GM19035 (cell line): ENCODE measurements around the gene FOXS1.
"Not testable (repeated sequence)": the region's sequence is repeated elsewhere in the genome, so short reads cannot be mapped to it uniquely, and the experiment has no call there.

Experiments used
- ATAC-seq: cut with Tn5 transposase; IDR thresholded peaks from one replicate; pipeline ENCODE4 v1.9.1; 2021; ENCODE audit not compliant: unreplicated experiment

FOXS1 gene

DNA sequence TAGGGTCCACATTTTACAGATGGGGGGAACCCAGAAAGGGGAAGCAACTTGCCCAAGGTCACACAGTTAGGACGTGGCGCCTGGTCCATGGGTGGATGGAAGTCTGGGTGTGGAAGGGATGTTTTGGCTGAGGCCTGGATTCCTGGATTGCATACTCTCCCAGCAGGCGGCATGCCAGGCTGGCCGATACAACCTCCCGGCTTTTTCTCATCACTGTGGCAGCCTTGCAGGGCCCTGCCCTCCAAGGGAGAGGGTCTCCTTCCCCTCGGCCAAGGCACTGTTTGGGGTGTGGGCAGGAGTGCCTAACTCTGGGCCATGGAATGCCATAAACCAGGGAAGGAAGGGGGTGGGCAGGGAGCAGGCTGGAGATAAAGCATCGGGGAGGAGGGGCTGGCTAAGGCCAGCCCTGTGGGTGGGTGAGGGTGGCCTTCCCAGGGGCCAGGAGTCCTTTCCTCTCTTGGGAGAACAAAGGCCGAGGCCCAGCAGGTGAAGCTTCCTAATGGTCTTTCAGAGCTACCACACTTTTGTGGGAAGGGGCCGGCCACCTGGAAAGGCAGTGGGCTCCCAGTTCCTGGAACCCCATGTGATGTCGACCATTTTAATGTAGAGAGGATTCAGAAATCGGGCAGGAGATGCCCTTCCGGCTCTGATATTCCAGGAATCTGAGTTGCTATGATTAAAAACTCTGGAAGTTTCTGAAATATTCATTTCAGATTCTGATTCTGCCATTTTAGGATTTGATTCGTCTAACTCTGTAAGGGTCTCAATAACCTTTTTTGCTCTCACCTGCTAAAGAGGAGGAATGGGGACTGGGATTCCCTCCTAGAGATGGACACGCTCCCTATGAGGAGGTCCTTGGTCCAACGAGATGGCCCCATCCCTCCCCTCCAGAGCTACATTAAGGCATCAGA, 4.2 kb downstream of the FOXS1 start:
- no peak for ATAC-seq

GRCh38 chr20:31839782-31840487, 5.5 kb downstream of the FOXS1 start:
- ATAC-seq = no peak

DNA sequence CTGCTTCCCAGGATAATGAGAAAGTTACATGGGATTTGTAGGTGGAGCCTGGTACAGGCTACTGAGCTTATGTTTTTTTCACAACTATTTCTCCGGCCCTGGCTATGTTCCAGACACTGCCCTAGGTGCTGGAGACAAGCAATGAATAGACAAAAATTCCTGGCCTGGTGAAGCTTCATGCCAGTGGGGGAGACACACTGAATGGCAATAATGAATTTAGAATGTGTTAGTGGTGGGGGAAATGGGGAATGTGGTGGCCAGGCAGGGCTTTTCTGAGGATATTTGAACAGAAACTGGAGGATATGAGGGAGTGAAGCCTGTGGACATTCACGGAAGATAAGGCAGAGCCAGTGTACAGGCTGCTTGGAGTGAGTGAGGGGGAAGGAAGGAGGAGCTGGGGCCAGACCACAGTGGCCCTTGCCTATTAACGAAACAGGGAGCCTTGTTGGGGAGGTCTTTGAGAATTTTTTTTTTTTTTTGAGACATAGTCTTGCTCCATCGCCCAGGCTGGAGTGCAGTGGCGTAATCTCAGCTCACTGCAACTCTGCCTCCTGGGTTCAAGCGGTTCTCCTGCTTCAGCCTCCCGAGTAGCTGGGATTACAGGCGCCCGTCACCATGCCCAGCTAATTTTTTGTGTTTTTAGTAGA, 6.6 kb downstream of the FOXS1 start:
- ATAC-seq = no peak

DNA sequence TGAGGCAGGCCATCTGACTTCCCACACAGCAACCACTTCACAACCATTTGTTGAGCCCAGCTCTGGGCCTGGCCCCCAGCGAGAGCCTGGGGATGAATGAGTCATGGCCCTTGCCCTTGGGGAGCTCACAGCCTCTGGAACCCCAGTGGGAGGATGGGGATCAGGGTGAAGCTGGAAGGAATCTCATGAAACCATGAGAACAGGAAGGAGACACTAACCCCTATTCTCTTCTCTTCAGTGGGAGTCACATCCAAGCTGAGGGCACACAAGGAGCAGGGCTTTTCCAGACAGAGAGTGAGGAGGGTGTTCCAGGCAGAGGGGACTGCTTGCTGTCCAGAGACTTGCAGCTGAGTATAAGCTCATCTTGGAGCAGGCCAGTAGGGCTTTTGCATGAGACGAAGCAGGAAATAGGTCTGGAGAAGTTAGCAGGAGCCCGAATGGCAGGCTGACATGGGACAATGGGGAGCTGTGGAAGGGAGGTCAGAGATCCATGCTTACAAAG, 7.5 kb downstream of the FOXS1 start:
- ATAC-seq = no peak

DNA sequence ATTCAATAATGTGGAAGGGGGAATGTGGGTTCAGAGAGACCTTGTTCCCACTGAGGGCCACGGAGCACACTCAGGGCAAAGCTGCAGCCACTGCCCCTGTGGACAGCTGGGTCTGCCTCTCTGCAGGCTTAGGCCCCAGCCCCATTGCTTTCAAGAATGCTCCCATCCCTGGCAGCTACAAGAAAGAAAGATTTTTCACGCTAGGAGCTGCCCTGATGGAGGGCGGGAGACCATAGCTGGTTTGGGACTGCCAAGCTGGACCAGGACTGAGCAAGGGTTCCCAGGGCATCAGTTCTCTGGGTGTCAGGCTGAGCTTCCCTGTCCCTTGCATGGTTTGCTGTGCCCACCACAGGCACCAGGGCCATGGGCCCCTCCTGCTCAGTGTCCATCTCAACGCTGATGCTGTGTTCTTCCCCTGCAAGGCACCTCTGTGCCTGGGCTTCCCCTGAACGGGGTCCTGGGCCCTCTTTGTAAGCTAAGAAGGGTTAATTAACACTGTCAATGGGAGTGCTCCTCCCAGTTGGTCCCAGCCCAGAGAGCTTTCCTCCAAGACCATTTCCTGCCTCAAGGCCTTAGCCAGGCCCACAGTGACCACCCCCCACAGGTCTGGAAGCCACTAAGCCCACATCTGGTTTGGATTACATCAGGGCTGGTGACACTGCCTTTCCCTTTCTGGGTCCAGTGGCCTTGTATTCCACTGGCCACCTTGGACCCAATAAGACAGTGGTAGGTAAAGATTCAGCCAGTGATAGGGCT, 8.4 kb downstream of the FOXS1 start:
- ATAC-seq = no peak

DNA sequence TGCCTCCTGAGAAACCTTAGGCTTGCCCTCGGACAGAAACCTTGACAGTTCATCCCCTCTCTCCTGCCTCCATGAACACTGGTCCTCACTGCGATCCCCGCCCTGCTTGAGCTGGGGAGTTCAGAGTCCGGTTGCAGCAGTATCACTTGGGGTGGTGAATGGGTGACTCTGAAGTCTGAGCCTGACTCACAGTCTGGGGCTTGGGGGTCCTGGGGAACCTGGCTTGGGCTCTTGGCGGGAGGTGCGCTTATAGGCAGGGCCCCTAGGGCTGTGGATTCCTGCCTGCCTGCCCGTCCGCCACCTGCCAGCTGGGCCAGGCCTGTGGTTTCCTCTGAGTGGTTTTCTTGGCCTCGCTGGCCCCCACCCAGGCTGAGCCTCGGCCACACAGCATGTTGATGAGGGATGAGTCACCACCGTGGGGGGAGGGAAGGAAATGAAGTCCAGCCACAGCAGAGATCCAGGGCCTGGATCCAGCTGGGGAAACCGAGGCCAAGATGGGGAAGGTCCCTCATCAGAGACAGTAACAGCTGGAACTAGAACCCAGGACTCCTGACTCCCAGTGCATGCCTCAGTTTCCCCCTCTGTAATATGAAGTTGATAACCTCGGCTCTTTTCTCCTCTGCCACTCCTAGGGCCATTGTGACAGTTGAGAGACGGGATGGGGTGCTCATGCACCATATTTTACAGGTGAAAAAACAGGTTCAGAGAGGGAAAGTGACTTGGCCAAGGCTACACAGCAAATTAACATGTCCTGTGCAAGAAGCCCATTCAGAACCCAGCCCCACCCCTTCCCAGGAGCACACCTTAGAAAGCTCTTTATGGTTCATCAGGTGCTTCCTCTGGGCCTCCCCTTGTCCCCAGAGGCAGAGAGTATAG, 9.2 kb downstream of the FOXS1 start:
- ATAC-seq = peak; percentile 56

GRCh38 chr20:31835554-31835953, 9.8 kb downstream of the FOXS1 start:
- no peak for ATAC-seq

GRCh38 chr20:31833931-31834521, 11.4 kb downstream of the FOXS1 start:
- ATAC-seq = no peak

DNA sequence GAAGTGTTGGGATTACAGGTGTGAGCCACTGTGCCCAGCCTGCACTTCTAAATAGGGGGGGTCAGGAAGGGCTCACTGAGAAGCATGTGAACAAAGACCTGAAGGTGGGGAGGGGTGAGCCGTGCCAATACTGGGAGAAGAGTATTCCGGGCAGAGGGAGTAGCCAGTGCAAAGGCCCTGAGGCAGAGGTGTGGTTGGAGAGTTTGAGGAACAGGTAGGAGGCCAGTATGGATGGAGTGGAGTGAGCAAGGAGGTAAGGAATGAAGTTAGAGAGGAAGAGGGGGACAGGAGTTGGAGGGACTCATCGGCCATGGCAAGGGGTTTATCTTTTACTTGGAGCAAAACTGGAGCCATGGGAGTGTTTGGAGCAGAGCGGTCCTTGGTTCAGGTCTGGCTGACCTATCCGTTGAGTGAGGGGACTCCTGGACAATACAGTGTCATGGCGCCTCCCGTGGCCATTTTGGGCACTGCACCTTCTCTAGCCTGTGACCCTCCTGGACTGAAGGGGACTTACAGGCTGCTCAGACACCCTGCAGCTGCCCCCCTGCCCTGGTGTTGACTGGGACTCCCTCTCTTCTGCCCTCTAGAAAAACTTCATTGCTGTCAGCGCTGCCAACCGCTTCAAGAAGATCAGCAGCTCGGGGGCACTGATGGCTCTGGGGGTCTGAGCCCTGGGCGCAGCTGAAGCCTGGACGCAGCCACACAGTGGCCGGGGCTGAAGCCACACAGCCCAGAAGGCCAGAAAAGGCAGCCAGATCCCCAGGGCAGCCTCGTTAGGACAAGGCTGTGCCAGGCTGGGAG, 12.1 kb downstream of the FOXS1 start:
- no peak for ATAC-seq

- ATAC-seq = no peak
Observed at GRCh38 chr20:31831771-31832306, 13.6 kb downstream of the FOXS1 start.

DNA sequence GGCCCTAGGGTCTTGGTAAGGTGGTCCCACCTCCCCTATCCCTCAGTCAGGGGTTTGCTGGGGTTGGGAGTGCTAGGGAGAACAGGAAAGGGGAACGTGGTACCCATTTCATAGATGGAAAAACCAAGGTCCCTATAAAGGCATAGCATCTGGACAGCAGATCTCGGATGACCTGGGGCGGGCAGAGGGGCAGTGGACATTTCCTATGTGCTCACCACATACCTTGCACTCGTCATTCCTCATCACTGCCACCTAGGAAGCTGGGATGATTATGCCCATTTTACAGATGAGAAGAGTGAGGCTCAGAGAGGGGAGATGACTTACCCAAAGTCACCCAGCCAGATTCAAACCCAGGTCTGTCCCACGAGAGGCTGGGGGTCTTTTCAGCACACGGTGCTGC, 14.2 kb downstream of the FOXS1 start:
- no peak for ATAC-seq

DNA sequence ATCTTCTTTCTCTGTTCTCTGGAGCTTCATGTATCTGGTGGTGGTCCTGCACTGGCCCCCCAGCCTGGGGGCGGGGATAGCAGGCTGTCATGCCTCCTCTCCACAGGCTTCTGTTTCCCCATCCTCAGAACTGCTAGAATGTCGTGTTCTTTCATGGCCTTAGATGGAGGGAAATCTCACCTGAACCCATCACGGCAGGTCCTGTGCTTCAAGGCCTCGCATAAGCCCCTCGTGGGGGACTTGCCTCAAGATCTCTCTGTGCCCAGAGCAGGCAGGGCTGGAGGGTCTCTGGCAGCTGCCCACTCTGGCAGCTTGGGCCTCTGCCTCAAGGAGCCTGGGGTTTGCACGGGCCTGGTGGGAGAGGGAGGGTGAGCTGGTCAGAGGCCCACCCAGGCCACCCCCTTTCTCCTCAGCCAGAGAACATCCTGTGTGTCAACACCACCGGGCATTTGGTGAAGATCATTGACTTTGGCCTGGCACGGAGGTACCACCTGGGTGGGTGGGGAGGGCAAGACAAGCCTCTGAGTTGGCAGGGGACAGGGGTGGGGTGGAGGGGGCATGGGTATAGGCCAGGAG, 14.9 kb downstream of the FOXS1 start:
- no peak for ATAC-seq

- ATAC-seq = no peak
Observed at GRCh38 chr20:31829731-31830130, 15.7 kb downstream of the FOXS1 start.

DNA sequence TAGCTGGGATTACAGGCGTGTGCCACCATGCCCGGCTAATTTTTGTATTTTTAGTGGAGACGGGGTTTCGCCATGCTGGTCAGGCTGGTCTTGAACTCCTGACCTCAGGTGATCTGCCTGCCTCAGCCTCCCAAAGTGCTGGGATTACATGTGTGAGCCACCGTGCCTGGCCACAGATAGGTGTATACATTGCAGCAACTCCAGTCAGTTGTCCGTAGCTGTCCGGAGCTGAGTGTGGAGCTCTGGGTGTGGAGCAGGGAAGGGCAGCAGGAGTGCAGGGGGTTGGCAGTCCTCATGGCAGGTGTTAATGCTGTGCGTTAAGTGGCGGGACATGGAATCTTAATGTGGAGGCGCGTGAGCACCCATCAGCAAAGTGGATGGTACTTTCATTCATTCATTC, 17.4 kb downstream of the FOXS1 start:
- not testable (repeated sequence) for ATAC-seq

DNA sequence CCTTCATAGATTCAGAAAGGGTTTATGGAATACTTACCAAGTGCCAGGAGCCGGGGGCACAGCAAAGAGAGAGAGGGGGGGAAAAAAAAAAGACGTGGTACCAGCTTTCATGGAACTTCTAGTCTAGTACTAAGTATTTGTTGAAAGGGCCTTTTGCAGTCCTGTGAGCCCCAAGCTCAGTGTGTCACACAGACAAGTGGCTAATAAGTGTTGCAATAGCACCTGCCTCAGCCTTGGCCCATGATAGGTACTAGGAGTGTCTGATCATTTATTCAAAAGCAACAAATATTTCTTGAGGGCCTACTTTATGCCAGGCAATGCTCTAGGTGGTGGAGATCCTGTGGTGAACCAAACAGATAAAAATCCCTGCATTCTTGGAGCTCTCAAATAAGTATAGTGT, 18.3 kb downstream of the FOXS1 start:
- ATAC-seq = no peak

DNA sequence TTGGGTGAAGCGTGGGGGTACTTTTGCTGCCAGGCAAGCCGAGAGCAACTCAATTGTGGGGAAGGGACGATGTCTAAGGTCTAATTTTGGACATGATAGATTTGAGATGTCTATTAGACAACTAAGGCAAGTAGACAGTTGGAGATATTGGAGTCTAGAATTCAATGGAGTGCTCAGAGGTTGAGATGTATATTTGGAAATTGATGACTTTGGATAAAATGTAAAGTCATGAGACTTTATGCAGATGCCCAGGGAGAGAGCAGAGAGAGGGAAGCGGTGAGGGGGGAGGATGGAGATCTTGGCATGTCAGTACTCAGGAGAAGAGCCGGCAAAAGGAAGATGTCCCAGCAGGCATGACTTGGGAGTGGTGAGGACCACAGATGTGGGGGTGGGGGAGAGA, 19.3 kb downstream of the FOXS1 start:
- no peak for ATAC-seq

DNA sequence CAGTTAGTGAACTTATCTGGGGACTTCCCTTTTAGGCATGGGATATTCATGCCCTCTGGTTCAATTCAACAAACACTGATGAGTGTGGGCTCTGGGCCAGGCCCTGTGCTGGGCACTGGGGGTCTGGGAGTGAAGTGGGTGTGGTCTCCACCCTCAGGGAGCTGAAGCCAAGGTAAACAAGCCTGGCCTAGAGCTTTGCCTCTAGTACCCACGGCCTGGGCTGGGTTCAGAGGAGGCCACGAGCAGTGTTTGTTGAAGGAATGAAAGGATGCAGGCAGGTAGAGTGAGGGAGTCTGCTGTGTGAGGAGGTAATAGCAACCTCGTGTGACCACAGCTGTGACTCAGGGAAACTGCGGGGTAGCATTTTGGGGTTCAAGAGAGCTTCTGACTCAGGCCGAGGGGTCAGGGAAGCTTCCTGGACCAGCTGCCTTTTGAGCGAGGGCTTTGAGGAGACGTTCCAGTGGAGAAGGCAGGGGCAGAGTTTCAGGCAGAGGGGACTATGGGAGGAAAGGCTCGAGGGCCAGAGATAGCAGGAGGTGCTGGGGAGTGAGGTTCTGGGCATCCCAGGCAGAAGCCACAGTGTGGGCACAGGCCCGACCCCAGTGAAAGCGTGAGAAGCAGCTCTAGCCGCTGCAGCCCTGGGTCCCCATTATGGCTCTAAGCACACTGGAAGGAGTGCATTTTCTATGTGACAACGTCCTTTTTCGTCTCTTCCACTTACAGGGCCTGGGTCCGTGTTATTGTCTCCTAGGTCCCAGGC, 20.7 kb downstream of the FOXS1 start:
- ATAC-seq = no peak
